ENCODE data around the gene NODAL.

- no peak for TF ChIP-seq EZH2phosphoT487 (IDR thresholded peaks at IDR 0.05; ENCODE audit: insufficient read depth, low read depth)
- no peak for TF ChIP-seq EZH2 (IDR thresholded peaks at IDR 0.05; ENCODE audit: insufficient read depth, poor library complexity, severe bottlenecking)
Measured at GRCh38 chr10:70418229-70418628, 23.3 kb downstream of the NODAL start.

Data from GM23248 (cell line).